NT2/D1 (cell line): Measurements from ENCODE around the gene DMRT1.

Experiments
- SUZ12 ChIP-seq: IDR thresholded peaks from 2 replicates; pipeline ENCODE4 v1.6.1; 2011; ENCODE audit not compliant: insufficient read length, insufficient read depth; ENCODE audit errors: extremely low read depth
- ZNF274 ChIP-seq: IDR thresholded peaks from 2 replicates; pipeline ENCODE4 v1.6.1; 2011; ENCODE audit warnings: mild to moderate bottlenecking, low read depth, low read length

DNA sequence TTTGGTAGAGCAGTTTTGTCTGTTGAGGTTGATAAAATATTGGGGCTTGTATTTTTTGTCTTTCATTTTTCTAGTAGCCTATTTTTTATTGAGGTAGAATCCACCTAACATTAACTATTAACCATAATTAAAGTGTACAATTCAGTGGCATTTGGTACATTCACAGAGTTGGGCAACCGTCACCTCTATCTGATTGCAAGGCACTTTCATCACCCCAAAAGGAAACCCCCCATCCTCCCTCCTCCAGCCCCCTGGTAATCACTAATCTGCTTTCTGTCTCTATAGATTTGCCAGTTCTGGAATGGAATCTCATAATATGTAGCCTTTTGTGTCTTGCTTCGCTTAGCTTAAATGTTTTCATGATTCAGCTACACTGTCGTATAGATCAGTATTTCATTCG, 79.4 kb downstream of the DMRT1 start:
- TF ChIP-seq SUZ12 (no peak), ZNF274 (no peak)
